A549 (cell line): ENCODE data around the gene KLK2. TPM values are rescaled to one million over a fixed set of nuclear protein-coding genes. Genes with fewer than 3 reads are reported as not detected.

Experiments used
- ATAC-seq, 2 experiments: fragments of 200-7000 bp in 1 of 2; fragments of >200 bp in 1 of 2; cut with Nextera tagmentation in 1 of 2; cut with Tn5 transposase in 1 of 2; 3 replicates each; pipeline versions ENCODE4 v1.8.0 to v1.9.1; 2018 to 2020; ENCODE audit warnings: mild to moderate bottlenecking in 1 of 2, moderate library complexity in 1 of 2
- CTCF ChIA-PET: fragments of 300-600 bp; sonication (Branson Sonifier 250); formaldehyde crosslinking; extraction: SDS; loops from one replicate; lab custom pipeline; 2021; ENCODE audit warnings: antibody characterized with exemption, inconsistent platforms; lab: Yijun Ruan, JAX
- POLR2A ChIA-PET: fragments of 350-600 bp; formaldehyde crosslinking; extraction: SDS; loops from one replicate; lab custom pipeline; 2021; ENCODE audit warnings: antibody characterized with exemption, inconsistent platforms; lab: Yijun Ruan, JAX
- DNase-seq, 2 experiments: peaks; one replicate each; pipeline versions ENCODE4 v3.0.0 to v3.0.0-alpha.2; 2011 to 2016; ENCODE audit warnings: low read depth in 1 of 2, low spot score in 1 of 2
- FAIRE-seq: peaks from 2 replicates; lab custom pipeline; 2011; peaks lifted over from hg19 to GRCh38; lab: Jason Lieb, UNC
- H3K27ac ChIP-seq, 2 experiments: fragments of >200 bp; sonication (Bioruptor Twin); formaldehyde crosslinking; 3 replicates each; pipeline ENCODE4 v1.5.1; 2016 to 2017
- H3K4me1 ChIP-seq: fragments of >200 bp; sonication (Bioruptor Twin); formaldehyde crosslinking; 3 replicates; pipeline ENCODE4 v1.6.1; 2016
- H3K4me2 ChIP-seq: fragments of >200 bp; sonication (Bioruptor Twin); formaldehyde crosslinking; 3 replicates; pipeline ENCODE4 v1.6.1; 2016
- H3K4me3 ChIP-seq: fragments of >200 bp; sonication (Bioruptor Twin); formaldehyde crosslinking; 3 replicates; pipeline ENCODE4 v1.5.1; 2016
- H3K9me3 ChIP-seq: fragments of >200 bp; sonication (Bioruptor Twin); formaldehyde crosslinking; 3 replicates; pipeline ENCODE4 v1.6.1; 2016
- BHLHE40 ChIP-seq: IDR thresholded peaks from 2 replicates; pipeline ENCODE4 v1.6.1; 2012; ENCODE audit warnings: low read depth, low read length, inconsistent platforms
- CBX2 ChIP-seq: fragments of 200-600 bp; sonication (generic); IDR thresholded peaks from 2 replicates; pipeline ENCODE4 v1.6.1; 2016; ENCODE audit warnings: low read depth, mild to moderate bottlenecking, borderline replicate concordance
- CEBPB ChIP-seq, 2 experiments: fragments of >200 bp in 1 of 2; sonication (Bioruptor Twin) in 1 of 2; formaldehyde crosslinking in 1 of 2; IDR thresholded peaks; 2 replicates each; pipeline ENCODE4 v1.6.1; 2012 to 2016
- EHMT2 ChIP-seq: fragments of 200-600 bp; sonication (generic); IDR thresholded peaks from 2 replicates; pipeline ENCODE4 v1.6.1; 2016; ENCODE audit warnings: antibody characterized with exemption, low read depth, mild to moderate bottlenecking, moderate library complexity
- EP300 ChIP-seq, 2 experiments: fragments of >200 bp; sonication (Bioruptor Twin); formaldehyde crosslinking; IDR thresholded peaks; 2 replicates in 1 of 2; 3 replicates in 1 of 2; pipeline ENCODE4 v1.6.1; 2016 to 2017
- ESRRA ChIP-seq: fragments of 150-350 bp; IDR thresholded peaks from 2 replicates; pipeline ENCODE4 v1.6.1; 2014; ENCODE audit warnings: mild to moderate bottlenecking, low read length, borderline replicate concordance
- FOSB ChIP-seq: fragments of 250-450 bp; sonication (Bioruptor Pico); IDR thresholded peaks from 2 replicates; pipeline ENCODE4 v1.5.0; 2020; ENCODE audit warnings: mild to moderate bottlenecking, moderate library complexity
- FOSL2 ChIP-seq, 2 experiments: fragments of 450-650 bp in 1 of 2; fragments of >200 bp in 1 of 2; sonication (Bioruptor Twin) in 1 of 2; formaldehyde crosslinking; IDR thresholded peaks; 2 replicates each; pipeline versions ENCODE4 v1.5.0 to v1.6.1; 2016 to 2020; ENCODE audit warnings: mild to moderate bottlenecking in 1 of 2, moderate library complexity in 1 of 2
- HOXB13 ChIP-seq: fragments of 250-450 bp; sonication (Bioruptor Pico); IDR thresholded peaks from 2 replicates; pipeline ENCODE4 v1.5.0; 2020; ENCODE audit warnings: low read depth, mild to moderate bottlenecking, moderate library complexity
- JUN ChIP-seq, 2 experiments: fragments of >200 bp; sonication (Bioruptor Twin); formaldehyde crosslinking; IDR thresholded peaks; 2 replicates in 1 of 2; 3 replicates in 1 of 2; pipeline ENCODE4 v1.6.1; 2016 to 2017
- MYC ChIP-seq: IDR thresholded peaks from 2 replicates; pipeline ENCODE4 v1.6.1; 2012; ENCODE audit warnings: mild to moderate bottlenecking, inconsistent platforms, low read length, improper control_type of control experiment, borderline replicate concordance
- NPAS2 ChIP-seq: fragments of 250-450 bp; sonication (Bioruptor Pico); IDR thresholded peaks from 2 replicates; pipeline ENCODE4 v1.8.0; 2022; ENCODE audit warnings: mild to moderate bottlenecking, moderate library complexity, borderline replicate concordance
- NR3C1 ChIP-seq: fragments of >200 bp; sonication (Bioruptor Twin); formaldehyde crosslinking; IDR thresholded peaks from 3 replicates; pipeline ENCODE4 v1.6.1; 2017
- POLR2AphosphoS2 ChIP-seq: conservative IDR thresholded peaks from 2 replicates; pipeline ENCODE4 v1.6.1; 2012; ENCODE audit warnings: low read length, improper control_type of control experiment, inconsistent platforms
- RAD21 ChIP-seq, 2 experiments: fragments of >200 bp in 1 of 2; sonication (Bioruptor Twin) in 1 of 2; formaldehyde crosslinking in 1 of 2; IDR thresholded peaks in 1 of 2; conservative IDR thresholded peaks in 1 of 2; 2 replicates in 1 of 2; 3 replicates in 1 of 2; pipeline ENCODE4 v1.6.1; 2012 to 2018; ENCODE audit warnings: inconsistent platforms in 1 of 2
- RFX5 ChIP-seq: fragments of 450-650 bp; IDR thresholded peaks from 2 replicates; pipeline ENCODE4 v1.7.1; 2014; ENCODE audit warnings: antibody characterized with exemption, mild to moderate bottlenecking, moderate library complexity
- SMC3 ChIP-seq: fragments of >200 bp; sonication (Bioruptor Twin); formaldehyde crosslinking; IDR thresholded peaks from 3 replicates; pipeline ENCODE4 v1.6.1; 2018; ENCODE audit warnings: inconsistent platforms
- SREBF2 ChIP-seq: fragments of 450-650 bp; IDR thresholded peaks from 2 replicates; pipeline ENCODE4 v1.6.1; 2014; ENCODE audit warnings: mild to moderate bottlenecking, moderate library complexity
- TFCP2L1 ChIP-seq: fragments of 250-450 bp; sonication (Bioruptor Pico); IDR thresholded peaks from 2 replicates; pipeline ENCODE4 v1.5.0; 2021; ENCODE audit warnings: mild to moderate bottlenecking
- ZFP36 ChIP-seq: fragments of 450-650 bp; IDR thresholded peaks from 2 replicates; pipeline ENCODE4 v1.6.1; 2014; ENCODE audit warnings: borderline replicate concordance; ENCODE audit not compliant: partially characterized antibody
- WGBS: methylation state at CpG from one replicate; pipeline ENCODE4 v1.1.6; 2017; ENCODE audit errors: missing lambda C conversion rate; 5-methylcytosine and 5-hydroxymethylcytosine counted together
- polyA plus RNA-seq, 4 experiments: library from polyadenylated mRNA; depleted of rRNA in 3 of 4; stranded (reverse); fragments of >200 nt; fragmentation: RNase III in 1 of 4; extraction: RNeasy Plus Mini Kit Qiagen cat#74134 plus additional on column Dnase treatment in 1 of 4; gene quantifications; 2 replicates in 3 of 4; 3 replicates in 1 of 4; pipeline ENCODE4 v1.2.3, GENCODE V29; 2011 to 2017
- TF ChIP-seq, protein P1 (sequence below): fragments of >200 bp; sonication (Bioruptor Twin); formaldehyde crosslinking; IDR thresholded peaks from 3 replicates; pipeline ENCODE4 v1.6.1; 2016
- TF ChIP-seq, protein P2 (sequence below): IDR thresholded peaks from 2 replicates; pipeline ENCODE4 v1.6.1; 2012
- TF ChIP-seq, protein P3 (sequence below): IDR thresholded peaks from 2 replicates; pipeline ENCODE4 v1.6.1; 2012
- TF ChIP-seq, protein P4 (sequence below): fragments of >200 bp; sonication (Bioruptor Twin); formaldehyde crosslinking; IDR thresholded peaks from 3 replicates; pipeline ENCODE4 v1.5.1; 2016
- TF ChIP-seq, protein P5 (sequence below): fragments of >200 bp; sonication (Bioruptor Twin); formaldehyde crosslinking; IDR thresholded peaks from 2 replicates; pipeline ENCODE4 v1.6.1; 2016
- TF ChIP-seq, protein P6 (sequence below): fragments of 150-350 bp; IDR thresholded peaks from 2 replicates; pipeline ENCODE4 v1.6.1; 2014; ENCODE audit warnings: low read depth, mild to moderate bottlenecking, low read length

KLK2 gene
- polyA plus RNA-seq, 2 of the 4 experiments (the other 2 are of a cell fraction): 0.21 to 0.49 TPM

DNA sequence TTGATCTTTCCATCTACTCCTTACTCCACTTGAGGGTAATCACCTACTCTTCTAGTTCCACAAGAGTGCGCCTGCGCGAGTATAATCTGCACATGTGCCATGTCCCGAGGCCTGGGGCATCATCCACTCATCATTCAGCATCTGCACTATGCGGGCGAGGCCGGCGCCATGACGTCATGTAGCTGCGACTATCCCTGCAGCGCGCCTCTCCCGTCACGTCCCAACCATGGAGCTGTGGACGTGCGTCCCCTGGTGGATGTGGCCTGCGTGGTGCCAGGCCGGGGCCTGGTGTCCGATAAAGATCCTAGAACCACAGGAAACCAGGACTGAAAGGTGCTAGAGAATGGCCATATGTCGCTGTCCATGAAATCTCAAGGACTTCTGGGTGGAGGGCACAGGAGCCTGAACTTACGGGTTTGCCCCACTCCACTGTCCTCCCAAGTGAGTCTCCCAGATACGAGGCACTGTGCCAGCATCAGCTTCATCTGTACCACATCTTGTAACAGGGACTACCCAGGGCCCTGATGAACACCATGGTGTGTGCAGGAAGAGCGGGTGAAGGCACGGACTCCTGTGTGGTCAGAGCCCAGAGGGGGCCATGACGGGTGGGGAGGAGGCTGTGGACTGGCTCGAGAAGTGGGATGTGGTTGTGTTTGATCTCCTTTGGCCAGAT is 2.7 kb upstream of the KLK2 start:
- Histone ChIP-seq H3K4me2 (peak overlapping the region; percentile 47; the same call in 2 of the 3 replicates), H3K9me3 (0 out of 3 replicates have a peak, but pooled peaks cover 6% of the 10 kb centered on the region), H3K4me1 (no peaks in the 10 kb centered on the region), H3K27ac (no peak overlapping the region), H3K4me3 (peak overlapping the region; percentile 13; the same call in 1 of the 3 replicates)
- FAIRE-seq (no peak), ATAC-seq (peak; percentile 44 to 88; a peak in 5 of 6 replicates), DNase-seq (peak; percentile 65 to 90)
- TF ChIP-seq, protein P1, sequence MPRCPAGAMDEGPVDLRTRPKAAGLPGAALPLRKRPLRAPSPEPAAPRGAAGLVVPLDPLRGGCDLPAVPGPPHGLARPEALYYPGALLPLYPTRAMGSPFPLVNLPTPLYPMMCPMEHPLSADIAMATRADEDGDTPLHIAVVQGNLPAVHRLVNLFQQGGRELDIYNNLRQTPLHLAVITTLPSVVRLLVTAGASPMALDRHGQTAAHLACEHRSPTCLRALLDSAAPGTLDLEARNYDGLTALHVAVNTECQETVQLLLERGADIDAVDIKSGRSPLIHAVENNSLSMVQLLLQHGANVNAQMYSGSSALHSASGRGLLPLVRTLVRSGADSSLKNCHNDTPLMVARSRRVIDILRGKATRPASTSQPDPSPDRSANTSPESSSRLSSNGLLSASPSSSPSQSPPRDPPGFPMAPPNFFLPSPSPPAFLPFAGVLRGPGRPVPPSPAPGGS: no peak
- TF ChIP-seq FOSL2 (IDR thresholded peaks at IDR 0.05) (no peak), FOSL2 (CRISPR knock-in tag; IDR thresholded peaks at IDR 0.05) (peak; percentile 55; the same call in 1 of the 2 replicates), ZFP36 (peak; percentile 6), RAD21 (conservative IDR thresholded peaks at IDR 0.05 in 1 of 2, IDR thresholded peaks at IDR 0.05 in 1 of 2) (peak in 1 of 2 experiments; percentile 39; a peak in 2 of 5 replicates), BHLHE40 (no peak), TFCP2L1 (CRISPR knock-in tag) (no peak), CEBPB (IDR thresholded peaks at IDR 0.05) (no peak), JUN (IDR thresholded peaks at IDR 0.05) (no peak), NPAS2 (CRISPR knock-in tag) (no peak), SMC3 (0 out of 3 replicates have a peak, but pooled peaks have one; percentile 14), SREBF2 (no peak)
- TF ChIP-seq, protein P2, sequence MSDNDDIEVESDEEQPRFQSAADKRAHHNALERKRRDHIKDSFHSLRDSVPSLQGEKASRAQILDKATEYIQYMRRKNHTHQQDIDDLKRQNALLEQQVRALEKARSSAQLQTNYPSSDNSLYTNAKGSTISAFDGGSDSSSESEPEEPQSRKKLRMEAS: peak; percentile 78
- TF ChIP-seq, protein P3, sequence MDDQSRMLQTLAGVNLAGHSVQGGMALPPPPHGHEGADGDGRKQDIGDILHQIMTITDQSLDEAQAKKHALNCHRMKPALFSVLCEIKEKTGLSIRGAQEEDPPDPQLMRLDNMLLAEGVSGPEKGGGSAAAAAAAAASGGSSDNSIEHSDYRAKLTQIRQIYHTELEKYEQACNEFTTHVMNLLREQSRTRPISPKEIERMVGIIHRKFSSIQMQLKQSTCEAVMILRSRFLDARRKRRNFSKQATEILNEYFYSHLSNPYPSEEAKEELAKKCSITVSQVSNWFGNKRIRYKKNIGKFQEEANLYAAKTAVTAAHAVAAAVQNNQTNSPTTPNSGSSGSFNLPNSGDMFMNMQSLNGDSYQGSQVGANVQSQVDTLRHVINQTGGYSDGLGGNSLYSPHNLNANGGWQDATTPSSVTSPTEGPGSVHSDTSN: no peak
- TF ChIP-seq, protein P4, sequence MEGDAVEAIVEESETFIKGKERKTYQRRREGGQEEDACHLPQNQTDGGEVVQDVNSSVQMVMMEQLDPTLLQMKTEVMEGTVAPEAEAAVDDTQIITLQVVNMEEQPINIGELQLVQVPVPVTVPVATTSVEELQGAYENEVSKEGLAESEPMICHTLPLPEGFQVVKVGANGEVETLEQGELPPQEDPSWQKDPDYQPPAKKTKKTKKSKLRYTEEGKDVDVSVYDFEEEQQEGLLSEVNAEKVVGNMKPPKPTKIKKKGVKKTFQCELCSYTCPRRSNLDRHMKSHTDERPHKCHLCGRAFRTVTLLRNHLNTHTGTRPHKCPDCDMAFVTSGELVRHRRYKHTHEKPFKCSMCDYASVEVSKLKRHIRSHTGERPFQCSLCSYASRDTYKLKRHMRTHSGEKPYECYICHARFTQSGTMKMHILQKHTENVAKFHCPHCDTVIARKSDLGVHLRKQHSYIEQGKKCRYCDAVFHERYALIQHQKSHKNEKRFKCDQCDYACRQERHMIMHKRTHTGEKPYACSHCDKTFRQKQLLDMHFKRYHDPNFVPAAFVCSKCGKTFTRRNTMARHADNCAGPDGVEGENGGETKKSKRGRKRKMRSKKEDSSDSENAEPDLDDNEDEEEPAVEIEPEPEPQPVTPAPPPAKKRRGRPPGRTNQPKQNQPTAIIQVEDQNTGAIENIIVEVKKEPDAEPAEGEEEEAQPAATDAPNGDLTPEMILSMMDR: peak; percentile 28
- TF ChIP-seq, protein P5, sequence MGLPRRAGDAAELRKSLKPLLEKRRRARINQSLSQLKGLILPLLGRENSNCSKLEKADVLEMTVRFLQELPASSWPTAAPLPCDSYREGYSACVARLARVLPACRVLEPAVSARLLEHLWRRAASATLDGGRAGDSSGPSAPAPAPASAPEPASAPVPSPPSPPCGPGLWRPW: no peak
- 39% methylated on average over 25 of the region's 26 CpGs for WGBS
- CTCF ChIA-PET: interaction anchor here (0.6 to 1.0 kb wide), 3 partner anchors 51 to 195 kb away, joined by 3 to 4 read pairs (median 3); no protein-coding TSS in a partner anchor
- POLR2A ChIA-PET: no interaction called here

DNA sequence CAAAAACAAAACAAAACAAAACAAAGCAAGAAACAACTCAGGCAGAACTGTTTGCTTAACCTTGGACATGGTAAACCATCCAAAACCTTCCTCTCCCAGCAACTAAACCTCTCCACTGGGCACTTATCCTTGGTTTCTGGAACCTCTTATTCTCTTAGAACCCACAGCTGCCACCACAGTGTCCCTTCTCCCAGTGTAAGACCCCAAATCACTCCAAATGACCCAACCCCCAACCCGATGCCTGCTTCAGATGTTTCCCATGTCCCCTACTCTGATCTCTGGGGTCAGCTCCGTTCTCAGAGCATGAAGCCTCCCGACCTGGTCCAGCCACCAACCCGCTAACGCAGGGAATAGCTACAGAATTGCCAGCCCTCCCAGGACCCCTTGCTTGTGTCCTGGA is 972 bp downstream of the KLK2 start:
- WGBS: 20% methylated on average over 5 of the region's 5 CpGs
- no peak for FAIRE-seq

More for the DNA sequence above, 972 bp downstream of the KLK2 start:
- ATAC-seq: no peak
- DNase-seq: no peak
- CTCF ChIA-PET: interaction anchor here (2.2 kb wide), 1 partner anchor 48 kb away, joined by 6 read pairs; no protein-coding TSS in a partner anchor
- no peaks in the 10 kb centered on the region for H3K4me1 ChIP-seq
- POLR2A ChIA-PET: no interaction called here
- H3K9me3 ChIP-seq: 0 out of 3 replicates have a peak, but pooled peaks cover 3% of the 10 kb centered on the region
- H3K27ac ChIP-seq: no peak overlapping the region
- TF ChIP-seq EP300 (IDR thresholded peaks at IDR 0.05): no peak
- TF ChIP-seq EHMT2: no peak
- no peak for TF ChIP-seq CBX2
- no peak for TF ChIP-seq MYC
- no peak for TF ChIP-seq RFX5
- no peak for TF ChIP-seq NR3C1
- no peak for TF ChIP-seq HOXB13 (CRISPR knock-in tag)
- TF ChIP-seq TFCP2L1 (CRISPR knock-in tag): no peak
- TF ChIP-seq ESRRA: no peak
- no peak for TF ChIP-seq POLR2AphosphoS2
- TF ChIP-seq BHLHE40: no peak
- TF ChIP-seq FOSB (CRISPR knock-in tag): no peak
- TF ChIP-seq, protein P6, sequence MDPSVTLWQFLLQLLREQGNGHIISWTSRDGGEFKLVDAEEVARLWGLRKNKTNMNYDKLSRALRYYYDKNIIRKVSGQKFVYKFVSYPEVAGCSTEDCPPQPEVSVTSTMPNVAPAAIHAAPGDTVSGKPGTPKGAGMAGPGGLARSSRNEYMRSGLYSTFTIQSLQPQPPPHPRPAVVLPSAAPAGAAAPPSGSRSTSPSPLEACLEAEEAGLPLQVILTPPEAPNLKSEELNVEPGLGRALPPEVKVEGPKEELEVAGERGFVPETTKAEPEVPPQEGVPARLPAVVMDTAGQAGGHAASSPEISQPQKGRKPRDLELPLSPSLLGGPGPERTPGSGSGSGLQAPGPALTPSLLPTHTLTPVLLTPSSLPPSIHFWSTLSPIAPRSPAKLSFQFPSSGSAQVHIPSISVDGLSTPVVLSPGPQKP: no peak
- TF ChIP-seq, all 56 proteins: peak for 0
- Histone ChIP-seq H3K4me2 (no peak overlapping the region), H3K4me3 (no peak overlapping the region)
